Measurements from ENCODE around the gene LIPG. TPM values are rescaled to one million over a fixed set of nuclear protein-coding genes. Genes with fewer than 3 reads are reported as not detected.

Gene LIPG
- total and polyA plus RNA-seq, 8 donors = 0.39 to 8.2 (median 1.1) TPM

GRCh38 chr18:49648326-49648725 lies 86.5 kb downstream of the LIPG start:
- Histone ChIP-seq H3K27ac (no peak overlapping the region), H3K4me1 (peaks cover 0 to 4% (median 0%) of the 10 kb centered on the region in 3 donors), H3K36me3 (no peaks in the 10 kb centered on the region), H3K9me3 (no peaks in the 10 kb centered on the region), H3K27me3 (no peaks in the 10 kb centered on the region), H3K4me3 (no peak overlapping the region)
- FAIRE-seq (no peak), DNase-seq (no peak), ATAC-seq (peak in 1 of 4 donors; percentile 20)
- 79 to 83% methylated on average over 5 of the region's 5 CpGs for WGBS, 2 donors
- TF ChIP-seq, protein P1, sequence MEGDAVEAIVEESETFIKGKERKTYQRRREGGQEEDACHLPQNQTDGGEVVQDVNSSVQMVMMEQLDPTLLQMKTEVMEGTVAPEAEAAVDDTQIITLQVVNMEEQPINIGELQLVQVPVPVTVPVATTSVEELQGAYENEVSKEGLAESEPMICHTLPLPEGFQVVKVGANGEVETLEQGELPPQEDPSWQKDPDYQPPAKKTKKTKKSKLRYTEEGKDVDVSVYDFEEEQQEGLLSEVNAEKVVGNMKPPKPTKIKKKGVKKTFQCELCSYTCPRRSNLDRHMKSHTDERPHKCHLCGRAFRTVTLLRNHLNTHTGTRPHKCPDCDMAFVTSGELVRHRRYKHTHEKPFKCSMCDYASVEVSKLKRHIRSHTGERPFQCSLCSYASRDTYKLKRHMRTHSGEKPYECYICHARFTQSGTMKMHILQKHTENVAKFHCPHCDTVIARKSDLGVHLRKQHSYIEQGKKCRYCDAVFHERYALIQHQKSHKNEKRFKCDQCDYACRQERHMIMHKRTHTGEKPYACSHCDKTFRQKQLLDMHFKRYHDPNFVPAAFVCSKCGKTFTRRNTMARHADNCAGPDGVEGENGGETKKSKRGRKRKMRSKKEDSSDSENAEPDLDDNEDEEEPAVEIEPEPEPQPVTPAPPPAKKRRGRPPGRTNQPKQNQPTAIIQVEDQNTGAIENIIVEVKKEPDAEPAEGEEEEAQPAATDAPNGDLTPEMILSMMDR (IDR thresholded peaks at IDR 0.05) = no peak
- intact Hi-C loops (cut with DNase I) = no loop called here

Other genes with a start within 250 kb of the LIPG start
- 10 to 100 TPM; 54.1 to 65.7 (median 56.8) TPM for gene DYM, start 101.4 kb upstream of the LIPG start, total RNA-seq
- gene DYM, start 101.4 kb upstream of the LIPG start, polyA plus RNA-seq = 10 to 100 TPM; 12.6 to 16.3 TPM
- gene C18orf32, start 74.8 kb upstream of the LIPG start, total RNA-seq = 10 to 100 TPM; 19.5 to 29.5 (median 26.0) TPM
- gene C18orf32, start 74.8 kb upstream of the LIPG start, polyA plus RNA-seq = 10 to 100 TPM; 48.7 to 49.7 TPM
- 1,000 to 10,000 TPM in 5 of 6 donors, 100 to 1,000 TPM in 1; 958 to 1,707 (median 1,418) TPM for gene RPL17, start 69.6 kb upstream of the LIPG start, total RNA-seq
- gene RPL17, start 69.6 kb upstream of the LIPG start, polyA plus RNA-seq = 1,000 to 10,000 TPM; 1,298 to 1,780 TPM